GM12801 (cell line): ENCODE results near the gene IL23A.

Source experiments
- TF ChIP-seq, protein P1 (sequence below): IDR thresholded peaks from one replicate; pipeline ENCODE4 v1.5.1; 2011; ENCODE audit warnings: control low read depth; ENCODE audit not compliant: insufficient read length; ENCODE audit errors: extremely low read depth

IL23A gene

DNA sequence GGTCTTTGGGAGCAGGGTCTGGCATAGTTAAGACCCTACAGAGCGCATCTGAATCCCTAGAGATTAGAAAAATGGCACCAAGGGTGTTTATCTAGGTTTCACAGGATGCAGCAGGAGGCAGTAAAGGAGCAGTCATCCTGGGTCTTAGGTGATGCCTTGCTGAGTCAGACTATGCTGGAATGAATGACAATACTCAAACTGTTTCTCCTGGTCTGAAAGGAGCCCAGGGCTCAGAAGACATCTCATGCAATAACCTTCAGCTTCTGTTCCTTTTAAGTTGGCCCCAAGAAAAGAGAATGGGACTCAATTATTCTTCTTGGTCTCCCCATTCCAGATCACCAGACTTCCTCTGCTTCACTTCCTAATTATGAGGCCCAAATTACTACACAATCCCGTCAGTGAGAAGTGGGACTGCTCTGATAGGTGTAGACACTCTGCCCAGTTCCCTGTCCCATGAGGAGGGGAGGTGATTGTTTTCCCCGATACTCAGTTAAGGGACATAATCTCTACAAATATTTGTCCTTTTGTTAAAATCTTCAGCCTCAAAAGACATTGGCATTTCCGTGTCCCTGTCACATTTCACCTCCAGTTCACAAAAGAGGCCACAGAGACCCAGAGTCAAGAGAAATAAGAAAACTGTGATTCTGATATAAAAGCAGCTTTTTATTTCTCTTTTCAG is 38.8 kb downstream of the IL23A start:
- TF ChIP-seq, protein P1, sequence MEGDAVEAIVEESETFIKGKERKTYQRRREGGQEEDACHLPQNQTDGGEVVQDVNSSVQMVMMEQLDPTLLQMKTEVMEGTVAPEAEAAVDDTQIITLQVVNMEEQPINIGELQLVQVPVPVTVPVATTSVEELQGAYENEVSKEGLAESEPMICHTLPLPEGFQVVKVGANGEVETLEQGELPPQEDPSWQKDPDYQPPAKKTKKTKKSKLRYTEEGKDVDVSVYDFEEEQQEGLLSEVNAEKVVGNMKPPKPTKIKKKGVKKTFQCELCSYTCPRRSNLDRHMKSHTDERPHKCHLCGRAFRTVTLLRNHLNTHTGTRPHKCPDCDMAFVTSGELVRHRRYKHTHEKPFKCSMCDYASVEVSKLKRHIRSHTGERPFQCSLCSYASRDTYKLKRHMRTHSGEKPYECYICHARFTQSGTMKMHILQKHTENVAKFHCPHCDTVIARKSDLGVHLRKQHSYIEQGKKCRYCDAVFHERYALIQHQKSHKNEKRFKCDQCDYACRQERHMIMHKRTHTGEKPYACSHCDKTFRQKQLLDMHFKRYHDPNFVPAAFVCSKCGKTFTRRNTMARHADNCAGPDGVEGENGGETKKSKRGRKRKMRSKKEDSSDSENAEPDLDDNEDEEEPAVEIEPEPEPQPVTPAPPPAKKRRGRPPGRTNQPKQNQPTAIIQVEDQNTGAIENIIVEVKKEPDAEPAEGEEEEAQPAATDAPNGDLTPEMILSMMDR: no peak

DNA sequence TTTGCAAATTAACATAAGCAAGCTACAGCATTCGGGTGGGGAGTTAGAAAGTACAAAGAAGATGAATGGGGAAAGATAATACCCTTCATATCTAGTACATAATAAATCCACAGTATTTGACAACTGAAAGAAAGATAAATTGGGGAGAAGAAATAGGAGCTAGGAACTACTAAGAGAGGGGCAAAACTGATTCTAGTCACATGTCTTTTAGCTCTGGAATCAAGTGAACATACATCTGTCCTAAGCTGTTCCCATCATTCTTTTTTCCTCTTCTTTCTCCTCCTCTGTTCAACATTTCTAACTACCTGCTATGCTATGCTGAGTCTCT is 39.3 kb downstream of the IL23A start:
- TF ChIP-seq, protein P1: no peak

DNA sequence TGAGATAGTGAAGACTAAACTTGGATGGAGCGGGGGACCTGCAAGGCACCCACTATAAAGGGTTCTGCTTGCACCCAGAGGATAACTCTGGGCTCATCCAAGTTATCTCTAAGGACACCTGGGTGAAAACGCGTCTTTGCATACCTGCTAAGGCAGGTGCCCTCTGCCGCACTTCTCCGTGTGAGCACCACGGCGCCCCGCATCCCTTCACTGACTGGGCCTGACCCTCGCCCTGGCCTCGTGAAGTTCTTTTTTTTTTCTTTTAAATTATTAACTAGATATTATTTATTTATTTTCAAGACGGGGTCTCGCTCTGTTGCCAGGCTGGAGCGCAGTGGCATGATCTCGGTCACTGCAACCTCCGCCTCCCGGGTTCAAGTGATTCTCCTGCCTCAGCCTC is 43.9 kb downstream of the IL23A start:
- TF ChIP-seq, protein P1: no peak

DNA sequence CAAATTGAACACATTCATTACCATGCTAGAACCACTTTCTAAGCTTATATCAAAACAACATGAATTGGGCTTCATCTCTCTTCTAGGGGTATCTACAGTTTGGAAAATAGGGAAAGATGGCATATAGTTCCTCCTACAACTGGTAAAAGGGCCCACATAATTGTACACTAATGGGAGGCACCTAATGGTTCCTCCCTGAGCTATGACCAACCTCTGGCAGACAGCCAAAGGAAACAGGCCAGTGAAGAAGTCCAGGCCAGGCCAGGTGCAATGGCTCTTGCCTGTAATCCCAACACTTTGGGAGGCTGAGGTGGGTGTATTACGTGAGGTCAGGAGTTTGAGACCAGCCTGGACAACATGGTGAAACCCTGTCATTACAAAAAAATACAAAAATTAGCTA is 47.2 kb downstream of the IL23A start:
- TF ChIP-seq, protein P1: no peak

DNA sequence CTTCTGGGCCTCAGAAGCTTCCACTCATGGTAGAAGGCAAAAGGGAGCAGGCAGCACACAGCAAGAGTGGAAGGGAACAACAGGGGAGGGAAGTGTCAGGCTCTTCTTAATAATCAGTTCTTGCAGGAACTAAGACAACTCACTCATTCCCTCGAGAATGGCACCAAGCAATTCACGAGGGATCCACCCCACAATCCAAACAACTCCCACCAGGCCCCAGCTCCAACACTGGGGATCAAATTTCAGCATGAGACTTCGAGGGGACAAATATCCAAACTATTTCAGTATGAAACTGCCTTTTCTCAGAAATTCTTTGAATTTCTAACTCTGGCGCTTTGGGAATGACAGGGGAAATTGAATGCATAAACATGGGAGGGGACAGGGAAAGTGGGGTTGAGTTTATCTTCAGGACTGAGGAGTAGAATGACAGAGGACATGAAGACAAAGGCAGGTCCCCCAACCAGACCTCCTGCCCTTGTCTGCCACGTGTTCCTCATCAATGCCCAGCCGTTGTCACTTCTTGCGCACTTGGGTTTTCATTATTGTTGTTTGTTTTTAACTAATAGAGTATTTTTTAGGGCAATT is 48.6 kb downstream of the IL23A start:
- TF ChIP-seq, protein P1: no peak

DNA sequence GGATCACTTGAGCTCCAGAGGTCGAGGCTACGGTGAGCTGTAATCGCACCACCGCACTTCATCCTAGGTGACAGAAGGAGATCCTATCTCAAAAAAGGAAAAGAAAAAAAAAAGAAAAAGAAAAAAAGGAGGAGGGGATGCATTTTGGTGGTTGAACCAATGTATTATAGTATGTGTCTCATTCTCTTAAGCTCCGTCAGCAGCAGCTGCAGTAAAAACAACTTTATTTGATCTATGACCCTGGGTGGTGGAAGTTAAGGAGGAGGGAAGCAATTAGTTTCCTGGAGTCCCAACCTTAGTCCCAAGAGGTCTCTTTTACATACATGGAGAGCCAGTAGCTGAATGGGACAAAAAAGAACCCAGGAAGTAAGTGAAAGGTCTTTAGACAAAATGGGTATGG is 50.7 kb downstream of the IL23A start:
- TF ChIP-seq, protein P1: no peak
